OCI-LY7 (cell line): ENCODE data around the gene GHRHR.

ENCODE experiments used
- CTCF ChIP-seq: fragments of 200-600 bp; sonication (generic); conservative IDR thresholded peaks from 2 replicates; pipeline ENCODE4 v1.5.1; 2014; ENCODE audit warnings: mild to moderate bottlenecking, antibody characterized with exemption, low read length, moderate library complexity, mixed read lengths
- EZH2phosphoT487 ChIP-seq: fragments of 200-600 bp; sonication (generic); IDR thresholded peaks from 2 replicates; pipeline ENCODE4 v1.6.1; 2018; ENCODE audit warnings: low read depth, borderline replicate concordance, mild to moderate bottlenecking, mixed run types, antibody characterized with exemption, low read length, moderate library complexity, mixed read lengths

DNA sequence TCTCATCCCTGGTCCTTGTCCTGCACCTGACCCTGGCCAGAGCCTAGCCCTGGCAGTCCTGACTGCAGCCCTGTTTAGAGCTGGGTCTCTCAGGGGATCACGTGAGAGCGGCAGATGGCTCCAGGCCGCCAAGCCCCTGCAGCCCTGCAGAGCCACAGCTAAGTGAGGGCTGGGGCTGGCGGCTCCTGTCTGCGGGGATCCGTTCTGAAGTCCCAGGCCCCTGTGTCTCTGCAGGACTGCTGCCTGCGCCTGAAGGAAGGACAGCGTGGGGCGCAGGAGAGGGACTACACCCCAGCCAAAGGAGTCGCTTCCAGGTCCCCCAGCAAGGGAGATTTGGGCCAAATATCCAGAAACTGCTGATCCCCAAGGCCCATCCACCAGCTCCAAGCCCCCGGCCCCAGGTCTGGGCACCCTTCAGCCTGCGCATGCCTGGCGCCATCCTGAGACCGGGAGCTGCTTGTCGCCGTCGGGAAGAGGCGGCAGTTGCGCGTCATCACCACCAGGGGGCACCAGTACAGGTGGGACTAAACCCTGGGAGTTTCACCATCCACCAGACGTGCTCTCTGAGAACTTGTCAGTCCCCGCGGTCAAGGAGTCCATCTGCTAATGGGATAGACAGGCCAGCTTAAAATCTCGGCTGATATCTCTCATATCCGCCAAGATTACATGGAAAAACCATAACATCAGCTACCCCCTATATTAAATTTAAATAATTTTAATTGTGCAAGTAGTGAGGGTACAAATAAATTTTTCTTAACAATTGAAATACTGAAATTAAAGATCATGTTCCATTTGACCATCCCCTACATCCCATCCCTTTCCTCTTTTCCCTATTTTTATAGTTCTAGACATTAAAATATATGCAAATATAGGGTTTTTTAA is 25.1 kb upstream of the GHRHR start:
- TF ChIP-seq CTCF (peak; percentile 87), EZH2phosphoT487 (no peak)
